ENCODE data around the gene CTSZ.

CTSZ gene

GRCh38 chr20:58982406-58983114 lies 24.5 kb downstream of the CTSZ start:
- Histone ChIP-seq H3K4me3 (ENCODE audit: low read depth in 1 of 2, low read length in 2 of 2) (peak overlapping the region; percentile 93 to 98; a peak in 3 of 4 replicates), H3K27ac (ENCODE audit: low read length) (peak overlapping the region; percentile 32), H4K20me1 (ENCODE audit: insufficient read depth, low read length) (peaks cover 38% of the 10 kb centered on the region), H2AFZ (ENCODE audit: low read depth, low read length) (no peak overlapping the region), H3K4me1 (ENCODE audit: insufficient read depth, low read length) (peaks cover 35% of the 10 kb centered on the region), H3K9ac (ENCODE audit: low read depth, low read length) (peak overlapping the region; percentile 79), H3K36me3 (ENCODE audit: insufficient read depth, low read length) (peaks cover 35% of the 10 kb centered on the region), H3K4me2 (ENCODE audit: insufficient read depth, low read length) (peak overlapping the region; percentile 77), H3K9me3 (ENCODE audit: insufficient read depth, low read length, severe bottlenecking) (no peaks in the 10 kb centered on the region), H3K79me2 (ENCODE audit: insufficient read depth, low read length) (peaks cover 61% of the 10 kb centered on the region), H3K27me3 (ENCODE audit: insufficient read depth, low read length, poor library complexity) (no peaks in the 10 kb centered on the region)
- TF ChIP-seq CTCF (IDR thresholded peaks at IDR 0.05; ENCODE audit: borderline replicate concordance, extremely low read depth, low read length, poor library complexity, severe bottlenecking) (no peak), EZH2 (IDR thresholded peaks at IDR 0.05; ENCODE audit: borderline replicate concordance, low read depth, low read length, severe bottlenecking) (no peak)
- no peak for ATAC-seq (ENCODE audit: insufficient read depth, low read depth)
- DNase-seq = no peak

GRCh38 chr20:58981628-58982364 lies 25.3 kb downstream of the CTSZ start:
- Histone ChIP-seq H4K20me1 (ENCODE audit: insufficient read depth, low read length) (peaks cover 32% of the 10 kb centered on the region), H3K4me2 (ENCODE audit: insufficient read depth, low read length) (peak overlapping the region; percentile 77), H3K79me2 (ENCODE audit: insufficient read depth, low read length) (peaks cover 57% of the 10 kb centered on the region), H3K4me3 (ENCODE audit: low read depth in 1 of 2, low read length in 2 of 2) (peak overlapping the region; percentile 93 to 98), H3K4me1 (ENCODE audit: insufficient read depth, low read length) (peaks cover 35% of the 10 kb centered on the region), H3K9ac (ENCODE audit: low read depth, low read length) (peak overlapping the region; percentile 79), H3K36me3 (ENCODE audit: insufficient read depth, low read length) (peaks cover 27% of the 10 kb centered on the region), H3K9me3 (ENCODE audit: insufficient read depth, low read length, severe bottlenecking) (no peaks in the 10 kb centered on the region), H2AFZ (ENCODE audit: low read depth, low read length) (peak overlapping the region; percentile 65), H3K27ac (ENCODE audit: low read length) (peak overlapping the region; percentile 81), H3K27me3 (ENCODE audit: insufficient read depth, low read length, poor library complexity) (peaks cover under 1% of the 10 kb centered on the region)
- DNase-seq (peak; percentile 36), ATAC-seq (ENCODE audit: insufficient read depth, low read depth) (peak; percentile 43)
- TF ChIP-seq CTCF (IDR thresholded peaks at IDR 0.05; ENCODE audit: borderline replicate concordance, extremely low read depth, low read length, poor library complexity, severe bottlenecking) = no peak
- no peak for TF ChIP-seq EZH2 (IDR thresholded peaks at IDR 0.05; ENCODE audit: borderline replicate concordance, low read depth, low read length, severe bottlenecking)

GRCh38 chr20:58980711-58981627 lies 26.1 kb downstream of the CTSZ start, which contains the start of gene NELFCD:
Gene NELFCD (plus strand): TSS chr20:58981256. CDS start chr20:58981310, 54 bp downstream.
- peaks cover 5% of the 10 kb centered on the region for H3K9me3 ChIP-seq (ENCODE audit: insufficient read depth, low read length, severe bottlenecking)
- peak; percentile 93 for DNase-seq
- peaks cover 28% of the 10 kb centered on the region for H4K20me1 ChIP-seq (ENCODE audit: insufficient read depth, low read length)
- peaks cover 4% of the 10 kb centered on the region for H3K27me3 ChIP-seq (ENCODE audit: insufficient read depth, low read length, poor library complexity)
- peak within 1 kb of the TSS; percentile 98 for H2AFZ ChIP-seq (ENCODE audit: low read depth, low read length)
- peaks cover 35% of the 10 kb centered on the region for H3K4me1 ChIP-seq (ENCODE audit: insufficient read depth, low read length)
- peak within 1 kb of the TSS; percentile 79 for H3K9ac ChIP-seq (ENCODE audit: low read depth, low read length)
- TF ChIP-seq CTCF (IDR thresholded peaks at IDR 0.05; ENCODE audit: borderline replicate concordance, extremely low read depth, low read length, poor library complexity, severe bottlenecking) (no peak), EZH2 (IDR thresholded peaks at IDR 0.05; ENCODE audit: borderline replicate concordance, low read depth, low read length, severe bottlenecking) (no peak)
- peak; percentile 83 for ATAC-seq (ENCODE audit: insufficient read depth, low read depth)
- peak within 1 kb of the TSS; percentile 81 for H3K27ac ChIP-seq (ENCODE audit: low read length)
- peak within 1 kb of the TSS; percentile 77 for H3K4me2 ChIP-seq (ENCODE audit: insufficient read depth, low read length)
- peaks cover 48% of the 10 kb centered on the region for H3K79me2 ChIP-seq (ENCODE audit: insufficient read depth, low read length)
- peak within 1 kb of the TSS; percentile 93 to 98 for H3K4me3 ChIP-seq (ENCODE audit: low read depth in 1 of 2, low read length in 2 of 2)
- peaks cover 19% of the 10 kb centered on the region for H3K36me3 ChIP-seq (ENCODE audit: insufficient read depth, low read length)

Measured in DND-41 (cell line).